ENCODE data around the gene RNASE1.
"Not testable (repeated sequence)": the region's sequence is repeated elsewhere in the genome, so short reads cannot be mapped to it uniquely, and the experiment has no call there.

The RNASE1 gene

DNA sequence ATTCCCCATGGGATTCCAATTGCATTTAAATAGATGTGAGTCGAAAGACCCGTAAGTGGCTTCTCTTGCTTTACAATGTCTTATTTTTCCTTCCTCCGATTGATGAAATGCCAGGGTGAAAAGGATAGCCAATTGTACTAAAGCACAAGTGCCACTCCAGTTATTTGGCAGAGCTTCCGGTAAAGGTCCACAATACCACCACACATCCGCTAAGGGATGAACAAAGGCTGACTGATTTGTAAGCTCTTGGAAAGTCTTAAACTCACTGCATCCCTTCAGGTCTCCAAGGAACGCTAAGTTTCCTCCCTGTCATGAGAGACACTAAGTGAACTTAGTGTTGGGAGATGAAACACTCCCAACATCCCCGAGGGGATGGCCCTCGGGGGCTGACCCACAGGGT is 21.2 kb upstream of the RNASE1 start:
- Histone ChIP-seq H4K20me1 (ENCODE audit: insufficient read depth, low read length) (no peaks in the 10 kb centered on the region), H3K27ac (ENCODE audit: low read length) (no peak overlapping the region), H3K27me3 (ENCODE audit: low read depth, low read length) (no peaks in the 10 kb centered on the region), H3K36me3 (replicated peaks; ENCODE audit: low read depth, low read length) (no peaks in the 10 kb centered on the region), H3K4me2 (ENCODE audit: low read length) (no peak overlapping the region), H3K9ac (ENCODE audit: low read length) (no peak overlapping the region), H3K79me2 (ENCODE audit: low read length) (no peaks in the 10 kb centered on the region), H3K9me3 (ENCODE audit: insufficient read depth, low read length) (no peaks in the 10 kb centered on the region), H3K4me1 (ENCODE audit: low read length) (no peaks in the 10 kb centered on the region), H2AFZ (ENCODE audit: low read depth, low read length) (no peak overlapping the region), H3K4me3 (ENCODE audit: low read length) (no peak overlapping the region)
- TF ChIP-seq, protein P1, sequence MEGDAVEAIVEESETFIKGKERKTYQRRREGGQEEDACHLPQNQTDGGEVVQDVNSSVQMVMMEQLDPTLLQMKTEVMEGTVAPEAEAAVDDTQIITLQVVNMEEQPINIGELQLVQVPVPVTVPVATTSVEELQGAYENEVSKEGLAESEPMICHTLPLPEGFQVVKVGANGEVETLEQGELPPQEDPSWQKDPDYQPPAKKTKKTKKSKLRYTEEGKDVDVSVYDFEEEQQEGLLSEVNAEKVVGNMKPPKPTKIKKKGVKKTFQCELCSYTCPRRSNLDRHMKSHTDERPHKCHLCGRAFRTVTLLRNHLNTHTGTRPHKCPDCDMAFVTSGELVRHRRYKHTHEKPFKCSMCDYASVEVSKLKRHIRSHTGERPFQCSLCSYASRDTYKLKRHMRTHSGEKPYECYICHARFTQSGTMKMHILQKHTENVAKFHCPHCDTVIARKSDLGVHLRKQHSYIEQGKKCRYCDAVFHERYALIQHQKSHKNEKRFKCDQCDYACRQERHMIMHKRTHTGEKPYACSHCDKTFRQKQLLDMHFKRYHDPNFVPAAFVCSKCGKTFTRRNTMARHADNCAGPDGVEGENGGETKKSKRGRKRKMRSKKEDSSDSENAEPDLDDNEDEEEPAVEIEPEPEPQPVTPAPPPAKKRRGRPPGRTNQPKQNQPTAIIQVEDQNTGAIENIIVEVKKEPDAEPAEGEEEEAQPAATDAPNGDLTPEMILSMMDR (IDR thresholded peaks at IDR 0.05; ENCODE audit: low read depth, low read length), result no peak
- TF ChIP-seq EZH2phosphoT487 (IDR thresholded peaks at IDR 0.05; ENCODE audit: low read depth), result no peak

DNA sequence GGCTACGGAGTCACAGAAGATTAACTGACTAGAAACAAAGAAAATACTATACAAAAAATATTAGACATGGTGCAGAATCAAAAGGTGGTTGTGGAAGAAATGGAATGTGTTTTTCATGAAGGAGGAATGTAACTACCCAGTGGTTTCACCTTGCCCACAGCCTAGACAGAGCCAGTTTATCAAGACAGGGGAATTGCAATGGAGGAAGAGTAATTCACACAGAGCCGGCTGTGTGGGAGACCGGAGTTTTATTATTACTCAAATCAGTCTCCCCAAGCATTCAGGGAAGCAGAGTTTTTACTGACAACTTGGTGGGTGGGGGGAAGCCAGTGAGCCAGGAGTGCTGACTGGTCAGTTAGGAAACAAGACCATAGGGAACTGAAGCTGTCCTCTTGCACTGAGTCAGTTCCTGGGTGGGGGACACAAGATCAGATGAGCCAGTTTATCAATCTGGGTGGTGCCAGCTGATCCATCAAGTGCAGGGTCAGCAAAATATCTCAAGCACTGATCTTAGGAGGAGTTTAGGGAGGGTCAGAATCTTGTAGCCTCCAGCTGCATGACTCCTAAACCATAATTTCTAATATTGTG is 19.0 kb upstream of the RNASE1 start:
- H3K79me2 ChIP-seq (ENCODE audit: low read length); H4K20me1 ChIP-seq (ENCODE audit: insufficient read depth, low read length); H3K27me3 ChIP-seq (ENCODE audit: low read depth, low read length); H3K27ac ChIP-seq (ENCODE audit: low read length); H3K9ac ChIP-seq (ENCODE audit: low read length); H3K4me2 ChIP-seq (ENCODE audit: low read length); H3K36me3 ChIP-seq (replicated peaks; ENCODE audit: low read depth, low read length); H2AFZ ChIP-seq (ENCODE audit: low read depth, low read length); H3K9me3 ChIP-seq (ENCODE audit: insufficient read depth, low read length); H3K4me3 ChIP-seq (ENCODE audit: low read length); H3K4me1 ChIP-seq (ENCODE audit: low read length): not testable (repeated sequence)

DNA sequence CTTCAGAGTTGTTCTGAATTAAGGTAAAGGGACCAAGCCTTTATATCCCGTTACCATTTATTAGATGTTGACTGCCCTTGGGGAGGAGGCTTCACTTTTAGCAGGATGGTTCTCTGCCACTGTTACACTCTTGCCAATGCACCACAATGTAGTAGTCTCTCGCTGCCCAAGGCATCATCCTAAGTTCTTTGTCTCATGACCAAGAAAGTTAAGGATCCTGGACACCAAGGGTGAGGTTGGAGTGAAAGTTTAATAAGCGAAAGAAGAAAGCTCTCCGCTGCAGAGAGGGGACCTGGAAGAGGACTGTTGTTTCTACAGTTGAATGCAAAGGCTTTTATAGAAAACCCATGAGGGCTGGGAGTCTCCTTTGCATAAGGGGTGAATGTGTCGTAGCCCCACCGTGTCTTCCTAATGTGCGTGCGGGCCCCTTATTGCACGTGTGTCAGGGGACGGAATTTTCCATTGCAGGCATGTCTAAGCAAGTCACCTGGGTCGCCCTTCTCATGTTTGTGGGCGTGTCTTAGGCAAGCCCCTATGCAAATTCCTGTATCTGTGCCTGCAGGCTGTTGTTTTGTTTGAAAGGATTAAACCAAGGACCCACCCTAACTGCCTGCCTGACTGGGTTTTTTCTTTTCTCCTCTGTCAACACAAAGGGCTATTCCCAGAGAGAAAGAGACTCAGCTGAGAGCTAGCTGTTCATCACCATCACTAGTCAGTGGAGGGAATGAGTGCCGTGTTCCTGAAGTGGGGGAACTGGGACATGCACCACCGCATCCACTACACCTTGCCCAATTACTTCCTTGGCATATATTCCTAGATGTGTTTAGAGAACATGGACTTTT is 17.6 kb upstream of the RNASE1 start:
- Histone ChIP-seq H3K9me3 (ENCODE audit: insufficient read depth, low read length) (no peaks in the 10 kb centered on the region), H3K4me1 (ENCODE audit: low read length) (peaks cover 14% of the 10 kb centered on the region), H4K20me1 (ENCODE audit: insufficient read depth, low read length) (no peaks in the 10 kb centered on the region), H3K36me3 (replicated peaks; ENCODE audit: low read depth, low read length) (no peaks in the 10 kb centered on the region), H3K27ac (ENCODE audit: low read length) (no peak overlapping the region), H3K4me2 (ENCODE audit: low read length) (no peak overlapping the region), H2AFZ (ENCODE audit: low read depth, low read length) (no peak overlapping the region), H3K4me3 (ENCODE audit: low read length) (no peak overlapping the region), H3K79me2 (ENCODE audit: low read length) (no peaks in the 10 kb centered on the region), H3K9ac (ENCODE audit: low read length) (no peak overlapping the region), H3K27me3 (ENCODE audit: low read depth, low read length) (no peaks in the 10 kb centered on the region)
- TF ChIP-seq, protein P1 (IDR thresholded peaks at IDR 0.05; ENCODE audit: low read depth, low read length), result no peak
- no peak for TF ChIP-seq EZH2phosphoT487 (IDR thresholded peaks at IDR 0.05; ENCODE audit: low read depth)

DNA sequence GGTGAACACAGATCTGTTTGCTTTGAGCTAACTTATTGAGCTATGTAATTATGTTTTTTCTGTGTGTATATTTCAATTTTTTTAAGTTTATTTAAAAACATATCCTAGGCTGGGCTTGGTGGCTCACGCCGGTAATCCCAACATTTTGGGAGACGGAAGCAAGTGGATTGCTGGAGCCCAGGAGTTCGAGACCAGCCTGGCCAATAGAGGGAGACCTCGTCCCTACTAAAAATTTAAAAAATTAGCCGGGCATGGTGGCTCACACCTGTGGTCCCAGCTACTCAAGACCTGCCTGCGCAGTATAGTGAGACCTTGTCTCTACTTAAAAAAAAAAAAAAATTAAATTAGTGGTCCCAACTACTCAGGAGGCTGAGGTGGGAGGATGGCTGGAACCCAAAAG is 16.2 kb upstream of the RNASE1 start:
- TF ChIP-seq EZH2phosphoT487 (IDR thresholded peaks at IDR 0.05; ENCODE audit: low read depth), result no peak
- TF ChIP-seq, protein P1 (IDR thresholded peaks at IDR 0.05; ENCODE audit: low read depth, low read length), result peak; percentile 31; the same call in 1 of the 2 replicates
- no peaks in the 10 kb centered on the region for H3K36me3 ChIP-seq (replicated peaks; ENCODE audit: low read depth, low read length)
- peaks cover 14% of the 10 kb centered on the region for H3K4me1 ChIP-seq (ENCODE audit: low read length)
- H3K9ac ChIP-seq (ENCODE audit: low read length), result no peak overlapping the region
- no peaks in the 10 kb centered on the region for H3K9me3 ChIP-seq (ENCODE audit: insufficient read depth, low read length)
- H2AFZ ChIP-seq (ENCODE audit: low read depth, low read length), result no peak overlapping the region
- H3K27me3 ChIP-seq (ENCODE audit: low read depth, low read length), result no peaks in the 10 kb centered on the region
- H3K4me3 ChIP-seq (ENCODE audit: low read length), result no peak overlapping the region
- H3K79me2 ChIP-seq (ENCODE audit: low read length), result no peaks in the 10 kb centered on the region
- H3K27ac ChIP-seq (ENCODE audit: low read length), result no peak overlapping the region
- no peak overlapping the region for H3K4me2 ChIP-seq (ENCODE audit: low read length)
- no peaks in the 10 kb centered on the region for H4K20me1 ChIP-seq (ENCODE audit: insufficient read depth, low read length)

DNA sequence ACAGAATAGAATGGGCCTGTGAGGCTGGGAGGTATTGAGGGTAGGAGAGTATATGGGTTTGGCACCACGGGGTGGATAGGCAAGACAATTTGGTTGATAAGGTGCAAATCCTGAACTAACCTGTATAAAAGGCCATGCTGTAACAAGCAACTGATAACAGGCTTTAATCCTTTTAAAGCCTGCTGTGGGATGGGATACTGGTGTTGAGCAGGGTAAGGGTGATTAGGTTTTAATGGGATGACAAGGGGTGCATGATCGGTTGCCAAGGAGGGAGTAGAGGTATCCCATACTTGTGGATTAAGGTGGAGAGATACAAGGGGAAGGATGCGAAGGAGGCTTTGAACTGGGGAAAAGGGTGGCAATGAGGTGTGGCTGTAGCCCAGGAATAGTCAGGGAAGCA is 13.3 kb upstream of the RNASE1 start:
- not testable (repeated sequence) for H3K27me3 ChIP-seq (ENCODE audit: low read depth, low read length); H3K4me3 ChIP-seq (ENCODE audit: low read length); H3K79me2 ChIP-seq (ENCODE audit: low read length); H3K9ac ChIP-seq (ENCODE audit: low read length); H2AFZ ChIP-seq (ENCODE audit: low read depth, low read length); H3K4me2 ChIP-seq (ENCODE audit: low read length); H3K27ac ChIP-seq (ENCODE audit: low read length); H3K9me3 ChIP-seq (ENCODE audit: insufficient read depth, low read length); H3K36me3 ChIP-seq (replicated peaks; ENCODE audit: low read depth, low read length); H4K20me1 ChIP-seq (ENCODE audit: insufficient read depth, low read length)
- peaks cover 14% of the 10 kb centered on the region for H3K4me1 ChIP-seq (ENCODE audit: low read length)

All from OCI-LY3 (cell line).